ENCODE results near the gene OSGEP.

OSGEP gene

DNA sequence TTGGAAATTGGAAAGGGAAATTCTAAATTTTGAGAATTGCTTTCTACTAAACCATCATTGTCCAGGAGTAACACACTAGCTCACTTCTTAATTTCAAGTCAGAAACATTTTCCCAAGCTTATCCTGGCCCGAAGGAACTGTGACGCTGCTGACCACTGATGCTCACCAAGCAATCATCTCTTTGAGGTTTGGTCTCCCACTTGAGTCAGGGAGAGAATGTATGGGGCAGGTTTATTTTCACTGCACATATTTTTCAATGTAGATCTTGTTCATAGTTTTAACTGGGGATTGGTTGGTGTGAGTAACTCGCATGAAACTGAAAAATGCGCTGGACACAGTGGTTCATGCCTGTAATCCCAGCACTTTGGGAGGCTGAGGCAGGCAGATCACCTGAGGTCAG, 37.9 kb upstream of the OSGEP start:
- H3K27ac ChIP-seq (ENCODE audit: extremely low read depth, low read depth, low read length) = no peak overlapping the region
- no peaks in the 10 kb centered on the region for H3K36me3 ChIP-seq (ENCODE audit: control insufficient read depth in 2 of 2, insufficient read depth in 1 of 2, low read length in 2 of 2)
- POLR2A ChIA-PET = no interaction called here
- CTCF ChIA-PET = no interaction called here
- H3K4me3 ChIP-seq (ENCODE audit: low read depth, low read length) = no peak overlapping the region
- TF ChIP-seq, protein P1, sequence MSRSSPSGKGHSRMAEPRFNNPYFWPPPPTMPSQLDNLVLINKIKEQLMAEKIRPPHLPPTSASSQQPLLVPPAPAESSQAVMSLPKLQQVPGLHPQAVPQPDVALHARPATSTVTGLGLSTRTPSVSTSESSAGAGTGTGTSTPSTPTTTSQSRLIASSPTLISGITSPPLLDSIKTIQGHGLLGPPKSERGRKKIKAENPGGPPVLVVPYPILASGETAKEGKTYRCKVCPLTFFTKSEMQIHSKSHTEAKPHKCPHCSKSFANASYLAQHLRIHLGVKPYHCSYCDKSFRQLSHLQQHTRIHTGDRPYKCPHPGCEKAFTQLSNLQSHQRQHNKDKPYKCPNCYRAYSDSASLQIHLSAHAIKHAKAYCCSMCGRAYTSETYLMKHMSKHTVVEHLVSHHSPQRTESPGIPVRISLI (tag by site-specific recombination; IDR thresholded peaks at IDR 0.05) = no peak
- no peak for TF ChIP-seq ZXDB (tag by site-specific recombination; IDR thresholded peaks at IDR 0.05)
- TF ChIP-seq ZNF544 (tag by site-specific recombination; IDR thresholded peaks at IDR 0.05) = no peak
- TF ChIP-seq, protein P2, sequence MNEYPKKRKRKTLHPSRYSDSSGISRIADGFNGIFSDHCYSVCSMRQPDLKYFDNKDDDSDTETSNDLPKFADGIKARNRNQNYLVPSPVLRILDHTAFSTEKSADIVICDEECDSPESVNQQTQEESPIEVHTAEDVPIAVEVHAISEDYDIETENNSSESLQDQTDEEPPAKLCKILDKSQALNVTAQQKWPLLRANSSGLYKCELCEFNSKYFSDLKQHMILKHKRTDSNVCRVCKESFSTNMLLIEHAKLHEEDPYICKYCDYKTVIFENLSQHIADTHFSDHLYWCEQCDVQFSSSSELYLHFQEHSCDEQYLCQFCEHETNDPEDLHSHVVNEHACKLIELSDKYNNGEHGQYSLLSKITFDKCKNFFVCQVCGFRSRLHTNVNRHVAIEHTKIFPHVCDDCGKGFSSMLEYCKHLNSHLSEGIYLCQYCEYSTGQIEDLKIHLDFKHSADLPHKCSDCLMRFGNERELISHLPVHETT (tag by site-specific recombination; IDR thresholded peaks at IDR 0.05) = no peak
- no peak for TF ChIP-seq MZF1 (tag by site-specific recombination; IDR thresholded peaks at IDR 0.05; ENCODE audit: borderline replicate concordance)
- TF ChIP-seq SP3 (tag by site-specific recombination; IDR thresholded peaks at IDR 0.05) = no peak
- TF ChIP-seq, protein P3, sequence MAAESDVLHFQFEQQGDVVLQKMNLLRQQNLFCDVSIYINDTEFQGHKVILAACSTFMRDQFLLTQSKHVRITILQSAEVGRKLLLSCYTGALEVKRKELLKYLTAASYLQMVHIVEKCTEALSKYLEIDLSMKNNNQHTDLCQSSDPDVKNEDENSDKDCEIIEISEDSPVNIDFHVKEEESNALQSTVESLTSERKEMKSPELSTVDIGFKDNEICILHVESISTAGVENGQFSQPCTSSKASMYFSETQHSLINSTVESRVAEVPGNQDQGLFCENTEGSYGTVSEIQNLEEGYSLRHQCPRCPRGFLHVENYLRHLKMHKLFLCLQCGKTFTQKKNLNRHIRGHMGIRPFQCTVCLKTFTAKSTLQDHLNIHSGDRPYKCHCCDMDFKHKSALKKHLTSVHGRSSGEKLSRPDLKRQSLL (tag by site-specific recombination; IDR thresholded peaks at IDR 0.05) = no peak
- TF ChIP-seq ZNF140 (tag by site-specific recombination; IDR thresholded peaks at IDR 0.05) = no peak
- H3K4me1 ChIP-seq (ENCODE audit: control insufficient read depth, insufficient read depth, low read length) = no peaks in the 10 kb centered on the region
- no peaks in the 10 kb centered on the region for H3K9me3 ChIP-seq (ENCODE audit: control insufficient read depth, insufficient read depth, low read depth, low read length)

DNA sequence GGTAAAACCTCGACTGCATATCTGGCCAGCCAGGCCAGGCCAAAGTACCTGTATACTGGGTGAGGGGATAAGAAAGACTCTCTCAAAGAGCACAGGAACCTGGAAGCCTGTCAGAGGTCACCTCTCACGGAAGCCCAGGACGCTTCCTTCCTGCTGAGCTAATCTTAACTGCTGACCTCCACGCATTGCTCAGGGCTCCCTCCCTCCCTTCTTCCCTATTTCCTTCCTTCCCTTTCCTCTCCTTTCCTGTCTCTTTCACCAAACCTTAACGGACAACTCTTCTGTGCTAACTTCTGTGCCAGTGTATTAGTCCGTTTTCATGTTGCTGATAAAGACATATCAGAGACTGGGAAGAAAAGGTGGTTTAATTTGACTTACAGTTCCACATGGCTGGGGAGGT, 36.0 kb upstream of the OSGEP start:
- no peak overlapping the region for H3K27ac ChIP-seq (ENCODE audit: extremely low read depth, low read depth, low read length)
- TF ChIP-seq ZNF274 (IDR thresholded peaks at IDR 0.05; ENCODE audit: low read length) (no peak), ZNF274 (tag by site-specific recombination; IDR thresholded peaks at IDR 0.05; ENCODE audit: borderline replicate concordance) (no peak), HOXC10 (CRISPR knock-in tag; IDR thresholded peaks at IDR 0.05) (no peak), ZBTB7A (tag by site-specific recombination; IDR thresholded peaks at IDR 0.05; ENCODE audit: low read depth) (no peak), ZNF37A (tag by site-specific recombination; IDR thresholded peaks at IDR 0.05) (no peak)
- TF ChIP-seq, protein P4, sequence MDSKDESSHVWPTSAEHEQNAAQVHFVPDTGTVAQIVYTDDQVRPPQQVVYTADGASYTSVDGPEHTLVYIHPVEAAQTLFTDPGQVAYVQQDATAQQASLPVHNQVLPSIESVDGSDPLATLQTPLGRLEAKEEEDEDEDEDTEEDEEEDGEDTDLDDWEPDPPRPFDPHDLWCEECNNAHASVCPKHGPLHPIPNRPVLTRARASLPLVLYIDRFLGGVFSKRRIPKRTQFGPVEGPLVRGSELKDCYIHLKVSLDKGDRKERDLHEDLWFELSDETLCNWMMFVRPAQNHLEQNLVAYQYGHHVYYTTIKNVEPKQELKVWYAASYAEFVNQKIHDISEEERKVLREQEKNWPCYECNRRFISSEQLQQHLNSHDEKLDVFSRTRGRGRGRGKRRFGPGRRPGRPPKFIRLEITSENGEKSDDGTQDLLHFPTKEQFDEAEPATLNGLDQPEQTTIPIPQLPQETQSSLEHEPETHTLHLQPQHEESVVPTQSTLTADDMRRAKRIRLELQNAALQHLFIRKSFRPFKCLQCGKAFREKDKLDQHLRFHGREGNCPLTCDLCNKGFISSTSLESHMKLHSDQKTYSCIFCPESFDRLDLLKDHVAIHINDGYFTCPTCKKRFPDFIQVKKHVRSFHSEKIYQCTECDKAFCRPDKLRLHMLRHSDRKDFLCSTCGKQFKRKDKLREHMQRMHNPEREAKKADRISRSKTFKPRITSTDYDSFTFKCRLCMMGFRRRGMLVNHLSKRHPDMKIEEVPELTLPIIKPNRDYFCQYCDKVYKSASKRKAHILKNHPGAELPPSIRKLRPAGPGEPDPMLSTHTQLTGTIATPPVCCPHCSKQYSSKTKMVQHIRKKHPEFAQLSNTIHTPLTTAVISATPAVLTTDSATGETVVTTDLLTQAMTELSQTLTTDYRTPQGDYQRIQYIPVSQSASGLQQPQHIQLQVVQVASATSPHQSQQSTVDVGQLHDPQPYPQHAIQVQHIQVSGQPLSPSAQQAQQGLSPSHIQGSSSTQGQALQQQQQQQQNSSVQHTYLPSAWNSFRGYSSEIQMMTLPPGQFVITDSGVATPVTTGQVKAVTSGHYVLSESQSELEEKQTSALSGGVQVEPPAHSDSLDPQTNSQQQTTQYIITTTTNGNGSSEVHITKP (tag by site-specific recombination; IDR thresholded peaks at IDR 0.05) = no peak
- no peaks in the 10 kb centered on the region for H3K4me1 ChIP-seq (ENCODE audit: control insufficient read depth, insufficient read depth, low read length)
- no peak overlapping the region for H3K4me3 ChIP-seq (ENCODE audit: low read depth, low read length)
- ChIA-PET CTCF (no interaction called here), POLR2A (interaction anchor here (1.6 kb wide), 1 partner anchor 21 kb away, joined by 3 read pairs; no protein-coding TSS in a partner anchor)
- H3K9me3 ChIP-seq (ENCODE audit: control insufficient read depth, insufficient read depth, low read depth, low read length) = no peaks in the 10 kb centered on the region
- H3K36me3 ChIP-seq (ENCODE audit: control insufficient read depth in 2 of 2, insufficient read depth in 1 of 2, low read length in 2 of 2) = no peaks in the 10 kb centered on the region
